ENCODE measurements around the gene LSM3.

Gene LSM3

GRCh38 chr3:14245248-14245639, 66.6 kb downstream of the LSM3 start:
- no peak for TF ChIP-seq CTCF (IDR thresholded peaks at IDR 0.05; ENCODE audit: low read depth, low read length, missing control alignments)
- DNase-seq (ENCODE audit: extremely low read depth, low read depth): no peak
- H3K4me3 ChIP-seq (replicated peaks; ENCODE audit: low read depth, low read length): no peak overlapping the region

- TF ChIP-seq CTCF (IDR thresholded peaks at IDR 0.05; ENCODE audit: low read depth, low read length, missing control alignments): no peak
These were observed 67.2 kb downstream of the LSM3 start for GRCh38 chr3:14245822-14246221.

GRCh38 chr3:14246414-14246813, 67.8 kb downstream of the LSM3 start:
- no peak for DNase-seq (ENCODE audit: extremely low read depth, low read depth)
- no peak for TF ChIP-seq CTCF (IDR thresholded peaks at IDR 0.05; ENCODE audit: low read depth, low read length, missing control alignments)
- H3K4me3 ChIP-seq (replicated peaks; ENCODE audit: low read depth, low read length): no peak overlapping the region

More at GRCh38 chr3:14245822-14246221, 67.2 kb downstream of the LSM3 start:
- H3K4me3 ChIP-seq (replicated peaks; ENCODE audit: low read depth, low read length): no peak overlapping the region
- DNase-seq (ENCODE audit: extremely low read depth, low read depth): no peak

- no peak for DNase-seq (ENCODE audit: extremely low read depth, low read depth)
- H3K4me3 ChIP-seq (replicated peaks; ENCODE audit: low read depth, low read length): no peak overlapping the region
- TF ChIP-seq CTCF (IDR thresholded peaks at IDR 0.05; ENCODE audit: low read depth, low read length, missing control alignments): no peak
These were observed 69.8 kb downstream of the LSM3 start for GRCh38 chr3:14248477-14248848.

- no peak for TF ChIP-seq CTCF (IDR thresholded peaks at IDR 0.05; ENCODE audit: low read depth, low read length, missing control alignments)
- H3K4me3 ChIP-seq (replicated peaks; ENCODE audit: low read depth, low read length): no peak overlapping the region
- no peak for DNase-seq (ENCODE audit: extremely low read depth, low read depth)
These were observed 70.4 kb downstream of the LSM3 start for GRCh38 chr3:14248849-14249523.
